GM12874 (cell line): ENCODE results near the gene LARP6.

Experiments
- CTCF ChIP-seq: IDR thresholded peaks from 2 replicates; pipeline ENCODE4 v1.5.1; 2011; ENCODE audit warnings: low read depth, mild to moderate bottlenecking, control low read depth, low read length, moderate library complexity; ENCODE audit not compliant: insufficient read depth

The LARP6 gene

DNA sequence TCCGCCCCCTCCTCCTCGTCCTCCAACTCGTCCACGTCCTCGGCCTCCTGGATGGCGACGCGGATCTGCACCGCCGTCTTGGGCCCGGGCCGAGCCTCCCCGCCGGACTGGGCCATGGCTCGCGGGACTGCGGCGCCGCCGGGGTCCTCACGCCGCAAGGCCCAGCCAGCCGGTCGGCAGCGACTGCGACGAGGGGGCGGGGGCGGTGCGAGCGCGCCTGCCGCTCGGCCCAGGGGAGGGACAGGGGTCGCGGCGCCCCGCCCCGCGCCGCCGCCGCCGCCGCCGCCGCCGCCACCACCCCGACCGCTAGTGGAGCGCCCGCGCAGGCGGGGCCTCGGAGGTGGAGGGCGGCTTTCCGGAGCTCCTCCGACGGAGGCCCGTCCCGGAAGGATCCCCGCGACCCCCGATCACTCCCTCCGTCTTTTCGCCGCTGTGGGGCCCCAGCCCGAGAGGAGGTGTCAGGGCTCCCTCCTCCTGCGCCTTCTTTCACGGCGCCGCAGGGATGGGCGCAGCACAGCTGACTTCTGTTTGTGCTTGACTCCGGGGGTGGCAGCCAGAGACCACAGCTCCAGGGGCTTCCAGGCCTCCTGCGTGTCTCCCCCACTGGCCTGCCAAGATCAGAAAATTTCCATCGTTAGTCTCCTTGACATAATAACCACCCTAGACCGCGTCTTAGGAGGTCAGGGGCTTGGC lies at the start of gene LARP6:
Gene LARP6 (minus strand): TSS at position 185 of the 693 bp plus-strand sequence. CDS start 69 bp downstream, at position 116.
- TF ChIP-seq CTCF = no peak

- no peak for TF ChIP-seq CTCF
Observed at GRCh38 chr15:70902107-70902506, 48.1 kb upstream of the LARP6 start.

GRCh38 chr15:70892912-70893560 lies 39.1 kb upstream of the LARP6 start:
- TF ChIP-seq CTCF = no peak

DNA sequence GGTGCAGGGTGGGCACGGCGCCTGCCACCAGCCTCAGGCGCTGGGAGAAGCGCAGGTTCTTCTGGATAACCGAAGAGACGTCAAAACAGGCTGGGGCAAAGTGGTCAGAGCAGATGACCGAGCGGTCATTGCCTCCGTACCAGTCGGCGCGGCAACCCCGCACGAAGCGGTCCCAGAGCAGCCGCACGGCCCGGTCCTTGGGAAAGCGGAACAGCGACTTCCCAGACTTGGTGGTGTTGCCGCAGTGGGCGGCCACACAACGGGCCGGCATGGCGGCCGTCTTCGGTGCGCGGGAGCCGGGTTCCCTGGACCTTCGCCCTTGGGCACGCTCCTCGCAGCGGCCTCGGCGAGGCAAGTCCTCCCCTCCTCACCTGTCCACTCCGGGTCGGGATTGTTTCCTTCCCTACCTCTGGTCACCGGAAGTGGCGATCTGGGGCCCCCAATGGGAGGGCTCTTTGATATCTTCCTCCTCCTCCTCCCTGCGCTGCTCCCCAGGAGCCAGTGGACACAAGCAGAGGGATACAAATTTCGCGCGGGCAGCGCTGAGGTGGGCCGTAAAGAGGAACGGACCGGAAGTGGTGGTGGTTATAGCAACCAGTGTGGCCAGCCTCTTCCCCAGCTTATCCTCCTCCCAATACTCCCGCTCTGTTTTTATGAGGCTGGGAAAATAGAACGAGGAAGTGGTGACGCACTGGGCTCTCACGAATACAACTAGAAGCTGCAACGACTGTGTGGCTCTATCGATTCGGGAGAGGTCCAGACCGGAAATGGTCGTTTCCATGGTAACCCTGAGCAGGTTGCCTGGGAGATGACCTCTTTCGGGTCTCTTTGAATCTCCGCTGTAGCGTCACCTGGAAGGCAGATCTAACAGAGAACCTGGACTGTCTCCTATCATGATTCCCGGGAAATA lies 38.3 kb upstream of the LARP6 start, which contains the start of the genes LRRC49 and THAP10:
Gene LRRC49 (plus strand): TSS at position 825 of the 910 bp plus-strand sequence. CDS start 69 bp downstream, at position 894.
Gene THAP10 (minus strand): TSS at position 432 of the 910 bp plus-strand sequence. CDS start 161 bp downstream, at position 271.
- no peak for TF ChIP-seq CTCF

DNA sequence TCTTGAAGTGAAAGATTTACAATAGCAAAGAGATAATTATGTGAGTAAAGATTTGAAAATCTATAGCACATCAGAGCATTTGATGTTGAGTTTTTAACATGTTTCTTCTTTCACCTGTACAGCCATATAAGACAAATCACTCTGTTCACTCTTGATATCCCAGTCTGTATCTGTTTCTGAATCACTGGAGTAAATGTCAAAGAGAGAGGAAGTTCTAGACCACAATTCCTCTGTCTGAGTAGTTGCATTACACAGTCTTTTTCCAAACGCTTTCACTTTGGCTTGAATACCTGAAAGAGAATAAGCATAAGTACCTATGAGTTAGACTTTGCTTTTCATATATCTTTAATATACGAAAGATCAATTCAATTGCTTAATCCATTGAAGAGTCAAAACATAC lies 28.4 kb upstream of the LARP6 start:
- no peak for TF ChIP-seq CTCF

- no peak for TF ChIP-seq CTCF
Observed at GRCh38 chr15:70880781-70881180, 26.8 kb upstream of the LARP6 start.

DNA sequence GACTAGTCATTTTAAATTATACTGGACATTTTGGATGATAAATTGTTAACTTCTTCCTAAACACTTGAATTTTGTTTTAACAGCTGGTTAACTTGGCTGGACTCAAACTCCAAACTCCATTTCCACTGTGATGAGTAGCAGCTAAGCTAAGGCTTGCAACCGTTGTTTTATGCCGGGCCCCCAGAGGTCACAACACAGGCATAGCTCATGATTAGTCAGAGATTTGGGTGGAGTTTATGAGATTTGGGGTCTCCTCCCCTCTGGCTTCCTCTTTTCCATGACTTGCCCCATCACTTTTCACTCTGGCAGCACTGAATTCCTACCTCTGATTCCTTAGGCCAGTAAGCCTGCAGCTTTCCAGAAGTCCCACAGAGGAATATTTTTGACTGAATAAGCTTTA lies 25.4 kb upstream of the LARP6 start:
- no peak for TF ChIP-seq CTCF
